GM18505 (cell line): ENCODE results near the gene COL6A1.

Experiments used
- ATAC-seq: cut with Tn5 transposase; IDR thresholded peaks from one replicate; pipeline ENCODE4 v1.9.1; 2021; ENCODE audit not compliant: unreplicated experiment
- POLR2A ChIP-seq: IDR thresholded peaks from 4 replicates; pipeline ENCODE4 v1.6.1; 2011; ENCODE audit warnings: borderline replicate concordance; ENCODE audit not compliant: insufficient read depth, insufficient read length; ENCODE audit errors: extremely low read depth

The COL6A1 gene

GRCh38 chr21:46027851-46028493 is 46.4 kb downstream of the COL6A1 start:
- ATAC-seq: no peak
- TF ChIP-seq POLR2A: no peak

- TF ChIP-seq POLR2A: no peak
- ATAC-seq: no peak
These were observed 47.1 kb downstream of the COL6A1 start for GRCh38 chr21:46028573-46029091.

- TF ChIP-seq POLR2A: no peak
- no peak for ATAC-seq
These were observed 47.8 kb downstream of the COL6A1 start for GRCh38 chr21:46029186-46029924.

GRCh38 chr21:46031484-46031883 is 49.9 kb downstream of the COL6A1 start:
- no peak for TF ChIP-seq POLR2A
- ATAC-seq: no peak

GRCh38 chr21:46032100-46032499 is 50.5 kb downstream of the COL6A1 start:
- ATAC-seq: no peak
- no peak for TF ChIP-seq POLR2A

- ATAC-seq: no peak
- no peak for TF ChIP-seq POLR2A
These were observed 52.1 kb downstream of the COL6A1 start for GRCh38 chr21:46033410-46034400.

GRCh38 chr21:46035809-46036695 is 54.5 kb downstream of the COL6A1 start:
- no peak for ATAC-seq

GRCh38 chr21:46036696-46037330 is 55.2 kb downstream of the COL6A1 start:
- TF ChIP-seq POLR2A: no peak
- ATAC-seq: no peak

More at GRCh38 chr21:46035809-46036695, 54.5 kb downstream of the COL6A1 start:
- no peak for TF ChIP-seq POLR2A

- ATAC-seq: no peak
- no peak for TF ChIP-seq POLR2A
These were observed 56.1 kb downstream of the COL6A1 start for GRCh38 chr21:46037331-46038325.

GRCh38 chr21:46038341-46038829 is 56.8 kb downstream of the COL6A1 start:
- no peak for TF ChIP-seq POLR2A
- no peak for ATAC-seq
